PC-9 (cell line): Measurements from ENCODE around the gene HIF1A.

Experiments used
- CTCF ChIP-seq: fragments of 200-600 bp; sonication (generic); conservative IDR thresholded peaks from 2 replicates; pipeline ENCODE4 v1.6.1; 2017; ENCODE audit warnings: mixed run types, antibody characterized with exemption, mild to moderate bottlenecking, moderate library complexity
- EZH2 ChIP-seq: fragments of 200-600 bp; sonication (generic); IDR thresholded peaks from 2 replicates; pipeline ENCODE4 v1.8.0; 2017; ENCODE audit warnings: antibody characterized with exemption, low read depth

GRCh38 chr14:61761557-61761956 is 66.2 kb downstream of the HIF1A start:
- no peak for TF ChIP-seq CTCF
- TF ChIP-seq EZH2 = no peak
